Mesendoderm (in vitro differentiated cells): Measurements from ENCODE around the gene HOMER2.

Experiments used
- DNase-seq: peaks from one replicate; pipeline ENCODE4 v3.0.0; 2013
- H2AK5ac ChIP-seq: 2 replicates; pipeline ENCODE4 v1.6.1; 2013; ENCODE audit warnings: low read length, inconsistent platforms
- H2BK120ac ChIP-seq: 2 replicates; pipeline ENCODE4 v1.6.1; 2013; ENCODE audit warnings: low read depth, mild to moderate bottlenecking, low read length, moderate library complexity, mixed read lengths
- H2BK15ac ChIP-seq: replicated peaks from 2 replicates; pipeline ENCODE4 v1.6.1; 2013; ENCODE audit warnings: low read depth, mild to moderate bottlenecking, moderate library complexity
- H2BK5ac ChIP-seq: 2 replicates; pipeline ENCODE4 v1.6.1; 2013; ENCODE audit warnings: low read length, inconsistent platforms
- H3K18ac ChIP-seq: 2 replicates; pipeline ENCODE4 v1.6.1; 2013; ENCODE audit warnings: mild to moderate bottlenecking, low read length, mixed read lengths
- H3K23ac ChIP-seq: one replicate; pipeline ENCODE4 v1.6.1; 2013; ENCODE audit warnings: low read length
- H3K27ac ChIP-seq: 2 replicates; pipeline ENCODE4 v1.5.1; 2013; ENCODE audit warnings: low read depth, mild to moderate bottlenecking, inconsistent platforms, low read length, moderate library complexity
- H3K27me3 ChIP-seq: 2 replicates; pipeline ENCODE4 v1.6.1; 2013; ENCODE audit warnings: low read length, control low read depth, mild to moderate bottlenecking, inconsistent platforms; ENCODE audit not compliant: insufficient read depth, poor library complexity
- H3K36me3 ChIP-seq: 2 replicates; pipeline ENCODE4 v1.6.1; 2013; ENCODE audit warnings: low read length, inconsistent platforms; ENCODE audit not compliant: control insufficient read depth, insufficient read depth
- H3K4ac ChIP-seq: one replicate; pipeline ENCODE4 v1.6.1; 2013; ENCODE audit warnings: low read depth, mild to moderate bottlenecking, low read length, moderate library complexity
- H3K4me1 ChIP-seq: 2 replicates; pipeline ENCODE4 v1.6.1; 2013; ENCODE audit warnings: low read depth, low read length, inconsistent platforms; ENCODE audit not compliant: control insufficient read depth
- H3K4me2 ChIP-seq: 2 replicates; pipeline ENCODE4 v1.6.1; 2013; ENCODE audit warnings: low read length
- H3K4me3 ChIP-seq: 2 replicates; pipeline ENCODE4 v1.5.1; 2013; ENCODE audit warnings: mild to moderate bottlenecking, low read length
- H3K56ac ChIP-seq: one replicate; pipeline ENCODE4 v1.6.1; 2013; ENCODE audit warnings: low read length
- H3K79me1 ChIP-seq: 2 replicates; pipeline ENCODE4 v1.6.1; 2013; ENCODE audit warnings: low read length, inconsistent platforms
- H3K79me2 ChIP-seq: 2 replicates; pipeline ENCODE4 v1.6.1; 2013; ENCODE audit warnings: mild to moderate bottlenecking, low read length; ENCODE audit not compliant: control insufficient read depth, insufficient read depth
- H3K9ac ChIP-seq: 2 replicates; pipeline ENCODE4 v1.6.1; 2013; ENCODE audit warnings: low read length, inconsistent platforms
- H4K5ac ChIP-seq: one replicate; pipeline ENCODE4 v1.6.1; 2013; ENCODE audit warnings: low read length
- H4K8ac ChIP-seq: one replicate; pipeline ENCODE4 v1.6.1; 2013; ENCODE audit warnings: low read depth, mild to moderate bottlenecking, control low read depth, low read length, moderate library complexity
- WGBS: extraction: QIAGEN DNeasy Blood & Tissue Kit; methylation state at CpG from one replicate; pipeline ENCODE4 v1.1.7; 2013; ENCODE audit warnings: low lambda C conversion rate, missing lambda C conversion rate; ENCODE audit not compliant: insufficient coverage; ENCODE audit errors: extremely low coverage; 5-methylcytosine and 5-hydroxymethylcytosine counted together

Gene HOMER2

DNA sequence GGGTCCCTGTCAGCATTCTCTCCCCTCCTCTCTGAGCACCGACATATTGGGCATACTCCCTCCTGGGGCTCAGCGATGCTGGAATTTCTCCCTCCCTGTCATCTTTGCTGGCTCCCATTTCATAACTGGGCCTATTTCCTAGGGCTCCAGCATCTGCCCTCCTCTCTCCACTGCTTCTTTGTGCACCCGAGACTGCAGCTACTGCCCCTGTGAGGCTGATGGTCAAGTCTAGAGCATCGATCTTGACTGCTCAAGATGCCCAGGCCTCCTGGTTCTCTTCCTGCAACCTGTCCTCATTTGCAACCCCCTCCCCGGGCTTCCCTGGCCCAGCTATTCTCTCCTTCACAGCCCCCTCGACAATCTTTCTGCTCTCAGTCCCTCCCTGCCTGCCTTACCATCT is 89.6 kb downstream of the HOMER2 start:
- H2BK15ac ChIP-seq, result no peak overlapping the region
- H3K9ac ChIP-seq, result no peak overlapping the region
- no peak overlapping the region for H3K4me3 ChIP-seq
- H3K4ac ChIP-seq, result no peak overlapping the region
- H2AK5ac ChIP-seq, result no peak overlapping the region
- no peaks in the 10 kb centered on the region for H3K79me1 ChIP-seq
- H4K8ac ChIP-seq, result no peak overlapping the region
- WGBS, result no CpG with 5 or more reads among the region's 6 CpGs
- no peaks in the 10 kb centered on the region for H3K27me3 ChIP-seq
- H3K36me3 ChIP-seq, result no peaks in the 10 kb centered on the region
- no peak for DNase-seq
- H4K5ac ChIP-seq, result no peak overlapping the region
- no peaks in the 10 kb centered on the region for H3K79me2 ChIP-seq
- H2BK120ac ChIP-seq, result no peak overlapping the region
- peak overlapping the region; percentile 27 for H3K27ac ChIP-seq
- no peak overlapping the region for H3K4me2 ChIP-seq
- H2BK5ac ChIP-seq, result no peak overlapping the region
- H3K4me1 ChIP-seq, result peaks cover 2% of the 10 kb centered on the region
- no peak overlapping the region for H3K56ac ChIP-seq
- no peak overlapping the region for H3K18ac ChIP-seq
- peak overlapping the region; percentile 56 for H3K23ac ChIP-seq

- no CpG with 5 or more reads among the region's 11 CpGs for WGBS
- Histone ChIP-seq H3K23ac (no peak overlapping the region), H3K4ac (no peak overlapping the region), H2BK15ac (no peak overlapping the region), H3K56ac (no peak overlapping the region), H2BK120ac (no peak overlapping the region), H4K8ac (no peak overlapping the region), H3K4me2 (no peak overlapping the region), H3K79me1 (no peaks in the 10 kb centered on the region), H4K5ac (no peak overlapping the region), H3K27ac (no peak overlapping the region), H3K36me3 (no peaks in the 10 kb centered on the region), H2AK5ac (no peak overlapping the region), H2BK5ac (no peak overlapping the region), H3K9ac (no peak overlapping the region), H3K4me3 (no peak overlapping the region), H3K18ac (no peak overlapping the region), H3K4me1 (peaks cover 2% of the 10 kb centered on the region), H3K27me3 (no peaks in the 10 kb centered on the region), H3K79me2 (no peaks in the 10 kb centered on the region)
- no peak for DNase-seq
Measured at GRCh38 chr15:82858932-82859331, 93.6 kb downstream of the HOMER2 start.

GRCh38 chr15:82856397-82857170 is 95.9 kb downstream of the HOMER2 start:
- no peak overlapping the region for H4K5ac ChIP-seq
- no peak overlapping the region for H2BK15ac ChIP-seq
- no CpG with 5 or more reads among the region's 10 CpGs for WGBS
- H2AK5ac ChIP-seq, result no peak overlapping the region
- no peak overlapping the region for H3K4me3 ChIP-seq
- no peaks in the 10 kb centered on the region for H3K36me3 ChIP-seq
- no peak for DNase-seq
- H2BK120ac ChIP-seq, result no peak overlapping the region
- no peak overlapping the region for H3K9ac ChIP-seq
- no peak overlapping the region for H3K4me2 ChIP-seq
- H2BK5ac ChIP-seq, result no peak overlapping the region
- H3K4ac ChIP-seq, result no peak overlapping the region
- H3K79me2 ChIP-seq, result no peaks in the 10 kb centered on the region
- H4K8ac ChIP-seq, result no peak overlapping the region
- H3K18ac ChIP-seq, result no peak overlapping the region
- no peak overlapping the region for H3K56ac ChIP-seq
- no peaks in the 10 kb centered on the region for H3K4me1 ChIP-seq
- H3K23ac ChIP-seq, result no peak overlapping the region
- H3K27me3 ChIP-seq, result no peaks in the 10 kb centered on the region
- H3K27ac ChIP-seq, result no peak overlapping the region
- H3K79me1 ChIP-seq, result no peaks in the 10 kb centered on the region

- H3K4me2 ChIP-seq, result no peak overlapping the region
- no peak overlapping the region for H3K56ac ChIP-seq
- no CpG with 5 or more reads among the region's 17 CpGs for WGBS
- H3K23ac ChIP-seq, result no peak overlapping the region
- no peak overlapping the region for H2AK5ac ChIP-seq
- DNase-seq, result no peak
- H3K4ac ChIP-seq, result no peak overlapping the region
- H3K18ac ChIP-seq, result no peak overlapping the region
- H2BK5ac ChIP-seq, result no peak overlapping the region
- H3K79me2 ChIP-seq, result no peaks in the 10 kb centered on the region
- H3K79me1 ChIP-seq, result no peaks in the 10 kb centered on the region
- H3K27ac ChIP-seq, result no peak overlapping the region
- no peaks in the 10 kb centered on the region for H3K36me3 ChIP-seq
- no peak overlapping the region for H3K4me3 ChIP-seq
- no peak overlapping the region for H2BK120ac ChIP-seq
- no peak overlapping the region for H2BK15ac ChIP-seq
- no peaks in the 10 kb centered on the region for H3K27me3 ChIP-seq
- no peak overlapping the region for H4K5ac ChIP-seq
- no peaks in the 10 kb centered on the region for H3K4me1 ChIP-seq
- H3K9ac ChIP-seq, result no peak overlapping the region
- H4K8ac ChIP-seq, result no peak overlapping the region
Measured at GRCh38 chr15:82855286-82856100, 97.0 kb downstream of the HOMER2 start.

GRCh38 chr15:82854554-82854953 is 98.0 kb downstream of the HOMER2 start:
- no peaks in the 10 kb centered on the region for H3K79me2 ChIP-seq
- H2BK5ac ChIP-seq, result no peak overlapping the region
- no peaks in the 10 kb centered on the region for H3K27me3 ChIP-seq
- H4K5ac ChIP-seq, result no peak overlapping the region
- no peak overlapping the region for H3K23ac ChIP-seq
- WGBS, result no CpG with 5 or more reads among the region's 21 CpGs
- no peak overlapping the region for H2BK15ac ChIP-seq
- no peak overlapping the region for H3K4ac ChIP-seq
- no peak overlapping the region for H3K4me2 ChIP-seq
- H3K18ac ChIP-seq, result no peak overlapping the region
- no peak overlapping the region for H4K8ac ChIP-seq
- no peaks in the 10 kb centered on the region for H3K79me1 ChIP-seq
- H3K4me3 ChIP-seq, result no peak overlapping the region
- H3K36me3 ChIP-seq, result no peaks in the 10 kb centered on the region
- no peak overlapping the region for H2AK5ac ChIP-seq
- DNase-seq, result no peak
- H3K27ac ChIP-seq, result no peak overlapping the region
- no peak overlapping the region for H3K9ac ChIP-seq
- H3K4me1 ChIP-seq, result peaks cover 4% of the 10 kb centered on the region
- H3K56ac ChIP-seq, result no peak overlapping the region
- no peak overlapping the region for H2BK120ac ChIP-seq
